ENCODE results near the gene C1QTNF2.

C1QTNF2 gene

GRCh38 chr5:160360310-160360709, 10.1 kb downstream of the C1QTNF2 start:
- no peak for ATAC-seq (ENCODE audit: low read depth)
- H3K27me3 ChIP-seq (ENCODE audit: insufficient read depth, poor library complexity, severe bottlenecking) = no peaks in the 10 kb centered on the region
- no peaks in the 10 kb centered on the region for H3K9me3 ChIP-seq (ENCODE audit: severe bottlenecking)
- no peak overlapping the region for H3K4me3 ChIP-seq (ENCODE audit: severe bottlenecking)
- TF ChIP-seq CTCF (IDR thresholded peaks at IDR 0.05; ENCODE audit: poor library complexity, severe bottlenecking) = no peak
- no peaks in the 10 kb centered on the region for H3K36me3 ChIP-seq (ENCODE audit: low read depth)
- H3K4me1 ChIP-seq (ENCODE audit: insufficient read depth, poor library complexity, severe bottlenecking) = no peaks in the 10 kb centered on the region
- H3K27ac ChIP-seq (ENCODE audit: poor library complexity, severe bottlenecking) = no peak overlapping the region
- DNase-seq (ENCODE audit: low spot score) = no peak

GRCh38 chr5:160359816-160360215, 10.6 kb downstream of the C1QTNF2 start:
- Histone ChIP-seq H3K9me3 (ENCODE audit: severe bottlenecking) (no peaks in the 10 kb centered on the region), H3K27ac (ENCODE audit: poor library complexity, severe bottlenecking) (no peak overlapping the region), H3K4me3 (ENCODE audit: severe bottlenecking) (no peak overlapping the region), H3K4me1 (ENCODE audit: insufficient read depth, poor library complexity, severe bottlenecking) (no peaks in the 10 kb centered on the region), H3K36me3 (ENCODE audit: low read depth) (no peaks in the 10 kb centered on the region), H3K27me3 (ENCODE audit: insufficient read depth, poor library complexity, severe bottlenecking) (no peaks in the 10 kb centered on the region)
- ATAC-seq (ENCODE audit: low read depth) (peak; percentile 32; the same call in 1 of the 3 replicates), DNase-seq (ENCODE audit: low spot score) (no peak)
- no peak for TF ChIP-seq CTCF (IDR thresholded peaks at IDR 0.05; ENCODE audit: poor library complexity, severe bottlenecking)

- Histone ChIP-seq H3K4me1 (ENCODE audit: insufficient read depth, poor library complexity, severe bottlenecking) (no peaks in the 10 kb centered on the region), H3K27ac (ENCODE audit: poor library complexity, severe bottlenecking) (no peak overlapping the region), H3K4me3 (ENCODE audit: severe bottlenecking) (no peak overlapping the region), H3K36me3 (ENCODE audit: low read depth) (no peaks in the 10 kb centered on the region), H3K27me3 (ENCODE audit: insufficient read depth, poor library complexity, severe bottlenecking) (no peaks in the 10 kb centered on the region), H3K9me3 (ENCODE audit: severe bottlenecking) (no peaks in the 10 kb centered on the region)
- DNase-seq (ENCODE audit: low spot score) = no peak
- no peak for ATAC-seq (ENCODE audit: low read depth)
- no peak for TF ChIP-seq CTCF (IDR thresholded peaks at IDR 0.05; ENCODE audit: poor library complexity, severe bottlenecking)
Measured at GRCh38 chr5:160359242-160359641, 11.2 kb downstream of the C1QTNF2 start.

- Histone ChIP-seq H3K36me3 (ENCODE audit: low read depth) (no peaks in the 10 kb centered on the region), H3K4me1 (ENCODE audit: insufficient read depth, poor library complexity, severe bottlenecking) (no peaks in the 10 kb centered on the region), H3K27ac (ENCODE audit: poor library complexity, severe bottlenecking) (no peak overlapping the region), H3K4me3 (ENCODE audit: severe bottlenecking) (no peak overlapping the region), H3K9me3 (ENCODE audit: severe bottlenecking) (no peaks in the 10 kb centered on the region), H3K27me3 (ENCODE audit: insufficient read depth, poor library complexity, severe bottlenecking) (no peaks in the 10 kb centered on the region)
- ATAC-seq (ENCODE audit: low read depth) = no peak
- no peak for DNase-seq (ENCODE audit: low spot score)
- TF ChIP-seq CTCF (IDR thresholded peaks at IDR 0.05; ENCODE audit: poor library complexity, severe bottlenecking) = no peak
Measured at GRCh38 chr5:160357861-160358411, 12.5 kb downstream of the C1QTNF2 start.

GRCh38 chr5:160357394-160357793, 13.0 kb downstream of the C1QTNF2 start:
- ATAC-seq (ENCODE audit: low read depth) = no peak
- H3K4me3 ChIP-seq (ENCODE audit: severe bottlenecking) = no peak overlapping the region
- no peaks in the 10 kb centered on the region for H3K27me3 ChIP-seq (ENCODE audit: insufficient read depth, poor library complexity, severe bottlenecking)
- H3K9me3 ChIP-seq (ENCODE audit: severe bottlenecking) = no peaks in the 10 kb centered on the region
- DNase-seq (ENCODE audit: low spot score) = no peak
- TF ChIP-seq CTCF (IDR thresholded peaks at IDR 0.05; ENCODE audit: poor library complexity, severe bottlenecking) = no peak
- H3K27ac ChIP-seq (ENCODE audit: poor library complexity, severe bottlenecking) = no peak overlapping the region
- no peaks in the 10 kb centered on the region for H3K4me1 ChIP-seq (ENCODE audit: insufficient read depth, poor library complexity, severe bottlenecking)
- H3K36me3 ChIP-seq (ENCODE audit: low read depth) = no peaks in the 10 kb centered on the region

Data from RWPE2 (cell line).